Activated CD4-positive, alpha-beta T cell treated with anti-CD3 and anti-CD28 coated beads, Interleukin-2, amount 50 U/mL, for 48 hours (primary cell): Measurements from ENCODE around the gene CACNB2.
"Not testable (repeated sequence)": the region's sequence is repeated elsewhere in the genome, so short reads cannot be mapped to it uniquely, and the experiment has no call there.

Source experiments
- DNase-seq, 2 experiments: peaks; one replicate each; pipeline ENCODE4 v3.0.0-alpha.2; 2020

The CACNB2 gene

GRCh38 chr10:18533896-18534295 is 393.7 kb downstream of the CACNB2 start:
- no peak for DNase-seq

GRCh38 chr10:18539335-18539734 is 399.1 kb downstream of the CACNB2 start:
- no peak for DNase-seq

GRCh38 chr10:18540195-18540594 is 400.0 kb downstream of the CACNB2 start:
- DNase-seq = no peak

GRCh38 chr10:18542832-18543231 is 402.6 kb downstream of the CACNB2 start:
- no peak for DNase-seq

- no peak for DNase-seq
Observed at GRCh38 chr10:18545621-18546305, 405.5 kb downstream of the CACNB2 start.

GRCh38 chr10:18549105-18549504 is 408.9 kb downstream of the CACNB2 start:
- DNase-seq = no peak

GRCh38 chr10:18551473-18551872 is 411.2 kb downstream of the CACNB2 start:
- no peak for DNase-seq

GRCh38 chr10:18554479-18554878 is 414.3 kb downstream of the CACNB2 start:
- DNase-seq = no peak

GRCh38 chr10:18556522-18557147 is 416.4 kb downstream of the CACNB2 start:
- no peak for DNase-seq

GRCh38 chr10:18557960-18558359 is 417.7 kb downstream of the CACNB2 start:
- no peak for DNase-seq

- DNase-seq = no peak
Observed at GRCh38 chr10:18561861-18562551, 421.8 kb downstream of the CACNB2 start.

GRCh38 chr10:18563003-18563726 is 422.9 kb downstream of the CACNB2 start:
- no peak for DNase-seq

GRCh38 chr10:18565006-18565405 is 424.8 kb downstream of the CACNB2 start:
- DNase-seq = no peak

- DNase-seq = no peak
Observed at GRCh38 chr10:18566177-18566576, 426.0 kb downstream of the CACNB2 start.

- DNase-seq = no peak
Observed at GRCh38 chr10:18567343-18567856, 427.2 kb downstream of the CACNB2 start.

GRCh38 chr10:18570386-18570785 is 430.2 kb downstream of the CACNB2 start:
- DNase-seq = not testable (repeated sequence)

GRCh38 chr10:18571076-18571475 is 430.9 kb downstream of the CACNB2 start:
- no peak for DNase-seq

- DNase-seq = no peak
Observed at GRCh38 chr10:18571780-18572179, 431.6 kb downstream of the CACNB2 start.

- no peak for DNase-seq
Observed at GRCh38 chr10:18572959-18573561, 432.8 kb downstream of the CACNB2 start.

GRCh38 chr10:18576586-18576985 is 436.4 kb downstream of the CACNB2 start:
- DNase-seq = no peak

GRCh38 chr10:18577823-18578685 is 437.8 kb downstream of the CACNB2 start:
- no peak for DNase-seq

- no peak for DNase-seq
Observed at GRCh38 chr10:18582803-18583202, 442.6 kb downstream of the CACNB2 start.
